ENCODE data around the gene ALDOB.

- TF ChIP-seq, protein P1, sequence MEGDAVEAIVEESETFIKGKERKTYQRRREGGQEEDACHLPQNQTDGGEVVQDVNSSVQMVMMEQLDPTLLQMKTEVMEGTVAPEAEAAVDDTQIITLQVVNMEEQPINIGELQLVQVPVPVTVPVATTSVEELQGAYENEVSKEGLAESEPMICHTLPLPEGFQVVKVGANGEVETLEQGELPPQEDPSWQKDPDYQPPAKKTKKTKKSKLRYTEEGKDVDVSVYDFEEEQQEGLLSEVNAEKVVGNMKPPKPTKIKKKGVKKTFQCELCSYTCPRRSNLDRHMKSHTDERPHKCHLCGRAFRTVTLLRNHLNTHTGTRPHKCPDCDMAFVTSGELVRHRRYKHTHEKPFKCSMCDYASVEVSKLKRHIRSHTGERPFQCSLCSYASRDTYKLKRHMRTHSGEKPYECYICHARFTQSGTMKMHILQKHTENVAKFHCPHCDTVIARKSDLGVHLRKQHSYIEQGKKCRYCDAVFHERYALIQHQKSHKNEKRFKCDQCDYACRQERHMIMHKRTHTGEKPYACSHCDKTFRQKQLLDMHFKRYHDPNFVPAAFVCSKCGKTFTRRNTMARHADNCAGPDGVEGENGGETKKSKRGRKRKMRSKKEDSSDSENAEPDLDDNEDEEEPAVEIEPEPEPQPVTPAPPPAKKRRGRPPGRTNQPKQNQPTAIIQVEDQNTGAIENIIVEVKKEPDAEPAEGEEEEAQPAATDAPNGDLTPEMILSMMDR (IDR thresholded peaks at IDR 0.05): no peak
- TF ChIP-seq POLR2A (IDR thresholded peaks at IDR 0.05): no peak
These were observed 43.3 kb upstream of the ALDOB start for GRCh38 chr9:101478906-101479305.

All from uterus (tissue), 2 donors.